Measurements from ENCODE around the gene RABGAP1L.

GRCh38 chr1:175024773-175025172 is 865.5 kb downstream of the RABGAP1L start:
- no peak for TF ChIP-seq CTCF (IDR thresholded peaks at IDR 0.05)
- no peak for TF ChIP-seq POLR2A (IDR thresholded peaks at IDR 0.05)

All from thyroid gland (tissue), 4 donors.